Measurements from ENCODE around the gene ACP1. TPM values are rescaled to one million over a fixed set of nuclear protein-coding genes. Genes with fewer than 3 reads are reported as not detected.

Gene ACP1
- total and polyA plus RNA-seq, 2 of the 8 experiments (the other 6 are each of a cell fraction or from before 2014, with no cell fraction given): 115 to 155 TPM

DNA sequence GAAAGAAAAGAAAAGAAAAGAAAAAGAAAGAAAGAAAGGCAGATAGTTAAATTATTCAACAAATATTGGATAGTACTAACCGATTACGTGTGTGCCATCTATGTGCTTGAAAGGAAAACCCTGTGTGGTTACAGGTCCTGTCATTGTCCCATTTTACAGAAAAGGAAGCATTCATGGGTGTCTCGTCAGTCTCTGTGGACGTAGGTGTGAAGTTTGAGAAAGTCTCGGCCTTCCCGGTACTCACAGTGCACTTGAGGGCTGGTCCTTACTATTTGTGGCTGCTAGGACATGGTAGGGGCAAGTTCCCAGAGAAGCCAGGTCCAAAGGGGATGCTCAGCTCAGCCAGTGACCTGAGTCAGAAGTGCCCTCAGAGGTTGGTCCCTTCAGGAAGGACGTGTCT, 20.2 kb upstream of the ACP1 start:
- CTCF ChIA-PET (ENCODE audit: partially characterized antibody): interaction anchor here (1.0 to 1.3 kb wide), 2 partner anchors 46 to 199 kb away, joined by 3 read pairs; partner anchors contain the start of gene FAM110C
- Histone ChIP-seq H4K91ac (replicated peaks; ENCODE audit: insufficient read length, low read length) (no peak overlapping the region), H3K4ac (replicated peaks; ENCODE audit: insufficient read length, low read depth, low read length) (no peak overlapping the region), H3K23me2 (ENCODE audit: low read depth, low read length) (no peaks in the 10 kb centered on the region; the same call in 1 of the 2 replicates), H3K4me3 (ENCODE audit: extremely low read depth in 1 of 4, insufficient read depth in 2 of 4, low read depth in 3 of 4, low read length in 4 of 4) (no peak overlapping the region), H3K9ac (replicated peaks in 1 of 4; ENCODE audit: extremely low read depth in 1 of 4, low read depth in 3 of 4, low read length in 3 of 4) (no peak overlapping the region), H2AK5ac (ENCODE audit: low read depth, low read length) (no peak overlapping the region), H3K4me1 (replicated peaks in 1 of 4; ENCODE audit: control insufficient read depth in 3 of 4, insufficient read depth in 4 of 4, low read length in 3 of 4) (no peaks in the 10 kb centered on the region), H3K79me2 (ENCODE audit: control insufficient read depth in 1 of 2, insufficient read depth in 2 of 2, low read length in 2 of 2) (no peaks in the 10 kb centered on the region), H3K56ac (replicated peaks; ENCODE audit: insufficient read length, low read depth, low read length) (no peak overlapping the region), H2BK20ac (ENCODE audit: low read length) (no peak overlapping the region), H2AFZ (ENCODE audit: low read length) (no peak overlapping the region), H2BK12ac (ENCODE audit: low read depth, low read length) (no peak overlapping the region), H4K20me1 (replicated peaks in 1 of 2; ENCODE audit: control insufficient read depth in 1 of 2, insufficient read depth in 2 of 2, low read length in 2 of 2) (peaks cover 0 to 2% of the 10 kb centered on the region in 2 experiments), H3K27ac (ENCODE audit: low read depth, low read length) (no peak overlapping the region), H3K4me2 (ENCODE audit: insufficient read depth in 1 of 2, low read depth in 2 of 2, low read length in 2 of 2) (no peak overlapping the region), H3K14ac (ENCODE audit: insufficient read length) (no peak overlapping the region), H3K36me3 (ENCODE audit: control insufficient read depth in 2 of 4, insufficient read depth in 4 of 4, low read length in 3 of 4) (peaks cover 0 to 19% (median 8%) of the 10 kb centered on the region in 4 experiments; a peak in 4 of 8 replicates), H3K79me1 (ENCODE audit: low read depth, low read length) (no peaks in the 10 kb centered on the region; the same call in 1 of the 2 replicates), H3K9me3 (ENCODE audit: insufficient read depth in 2 of 2, low read depth in 1 of 2, low read length in 1 of 2) (no peaks in the 10 kb centered on the region), H3K27me3 (replicated peaks in 1 of 4; ENCODE audit: control insufficient read depth in 3 of 4, extremely low read depth in 1 of 4, insufficient read depth in 3 of 4, low read length in 3 of 4) (no peaks in the 10 kb centered on the region), H3K18ac (ENCODE audit: extremely low read depth, low read length) (no peak overlapping the region), H4K8ac (ENCODE audit: extremely low read depth, insufficient read depth, low read length) (no peak overlapping the region), H2BK120ac (replicated peaks; ENCODE audit: low read depth, low read length) (no peak overlapping the region), H4K5ac (ENCODE audit: insufficient read length, low read depth, low read length) (no peak overlapping the region), H3K23ac (ENCODE audit: insufficient read length) (no peak overlapping the region), H2BK15ac (ENCODE audit: low read length) (no peak overlapping the region), H2BK5ac (ENCODE audit: low read depth, low read length) (no peak overlapping the region)
- POLR2A ChIA-PET (ENCODE audit: partially characterized antibody): no interaction called here
- no peak for DNase-seq (ENCODE audit: low read depth in 1 of 2, low spot score in 2 of 2)
- no peak for FAIRE-seq
- WGBS, 2 experiments (ENCODE audit: extremely low coverage in 1 of 2, insufficient coverage in 1 of 2, insufficient read length in 1 of 2, insufficient replicate concordance in 2 of 2, low coverage in 1 of 2, low lambda C conversion rate in 2 of 2, missing lambda C conversion rate in 1 of 2): 95% methylated on average over 7 of the region's 7 CpGs; no CpG with 5 or more reads in 1 of the 2 experiments
- TF ChIP-seq, protein P1, sequence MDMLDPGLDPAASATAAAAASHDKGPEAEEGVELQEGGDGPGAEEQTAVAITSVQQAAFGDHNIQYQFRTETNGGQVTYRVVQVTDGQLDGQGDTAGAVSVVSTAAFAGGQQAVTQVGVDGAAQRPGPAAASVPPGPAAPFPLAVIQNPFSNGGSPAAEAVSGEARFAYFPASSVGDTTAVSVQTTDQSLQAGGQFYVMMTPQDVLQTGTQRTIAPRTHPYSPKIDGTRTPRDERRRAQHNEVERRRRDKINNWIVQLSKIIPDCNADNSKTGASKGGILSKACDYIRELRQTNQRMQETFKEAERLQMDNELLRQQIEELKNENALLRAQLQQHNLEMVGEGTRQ (IDR thresholded peaks at IDR 0.05; ENCODE audit: low read length): no peak
- no peak for TF ChIP-seq EP300 (IDR thresholded peaks at IDR 0.05; ENCODE audit: borderline replicate concordance in 1 of 2, low read depth in 2 of 2, low read length in 2 of 2)
- TF ChIP-seq HDAC2 (IDR thresholded peaks at IDR 0.05; ENCODE audit: borderline replicate concordance in 1 of 2, low read depth in 2 of 2, low read length in 2 of 2): no peak
- no peak for TF ChIP-seq BCL11A (IDR thresholded peaks at IDR 0.05; ENCODE audit: low read depth in 2 of 2, low read length in 2 of 2)
- TF ChIP-seq CTBP2 (IDR thresholded peaks at IDR 0.05; ENCODE audit: borderline replicate concordance, insufficient read depth, insufficient read length, low read length): no peak
- no peak for TF ChIP-seq NANOG (IDR thresholded peaks at IDR 0.05; ENCODE audit: insufficient read depth, low read depth, low read length, poor library complexity, severe bottlenecking)
- TF ChIP-seq SUZ12 (IDR thresholded peaks at IDR 0.05; ENCODE audit: low read length): no peak
- TF ChIP-seq RNF2 (IDR thresholded peaks at IDR 0.05; ENCODE audit: borderline replicate concordance, low read depth, low read length, missing control alignments, poor library complexity, severe bottlenecking): no peak

All from H1 (cell line).